Measurements from ENCODE around the gene GALNT17.

The GALNT17 gene

GRCh38 chr7:71339924-71340323, 208.0 kb downstream of the GALNT17 start:
- H3K27ac Mint-ChIP-seq, result no peak overlapping the region
- ATAC-seq (no peak), DNase-seq (no peak)
- H3K4me1 Mint-ChIP-seq, result no peaks in the 10 kb centered on the region
- H3K9me3 Mint-ChIP-seq, result peaks cover 41% of the 10 kb centered on the region
- H3K27me3 Mint-ChIP-seq, result no peaks in the 10 kb centered on the region
- no peak overlapping the region for H3K4me3 Mint-ChIP-seq
- no peaks in the 10 kb centered on the region for H3K36me3 Mint-ChIP-seq (ENCODE audit: low read depth)

GRCh38 chr7:71342202-71342601, 210.3 kb downstream of the GALNT17 start:
- no peaks in the 10 kb centered on the region for H3K27me3 Mint-ChIP-seq
- H3K4me1 Mint-ChIP-seq, result no peaks in the 10 kb centered on the region
- no peaks in the 10 kb centered on the region for H3K36me3 Mint-ChIP-seq (ENCODE audit: low read depth)
- no peak overlapping the region for H3K4me3 Mint-ChIP-seq
- no peak for DNase-seq
- no peak overlapping the region for H3K27ac Mint-ChIP-seq
- no peak for ATAC-seq
- peaks cover 43% of the 10 kb centered on the region for H3K9me3 Mint-ChIP-seq

- Mint-ChIP-seq H3K36me3 (ENCODE audit: low read depth) (no peaks in the 10 kb centered on the region), H3K9me3 (peaks cover 43% of the 10 kb centered on the region), H3K27me3 (no peaks in the 10 kb centered on the region), H3K27ac (no peak overlapping the region), H3K4me3 (no peak overlapping the region), H3K4me1 (no peaks in the 10 kb centered on the region)
- DNase-seq (no peak), ATAC-seq (no peak)
Measured at GRCh38 chr7:71343039-71343438, 211.1 kb downstream of the GALNT17 start.

GRCh38 chr7:71343892-71344291, 211.9 kb downstream of the GALNT17 start:
- Mint-ChIP-seq H3K27me3 (no peaks in the 10 kb centered on the region), H3K9me3 (peaks cover 44% of the 10 kb centered on the region), H3K4me1 (no peaks in the 10 kb centered on the region), H3K36me3 (ENCODE audit: low read depth) (no peaks in the 10 kb centered on the region), H3K4me3 (no peak overlapping the region), H3K27ac (no peak overlapping the region)
- ATAC-seq, result no peak
- no peak for DNase-seq

- H3K27ac Mint-ChIP-seq, result no peak overlapping the region
- no peak overlapping the region for H3K4me3 Mint-ChIP-seq
- no peak for DNase-seq
- no peak for ATAC-seq
- H3K36me3 Mint-ChIP-seq (ENCODE audit: low read depth), result no peaks in the 10 kb centered on the region
- H3K4me1 Mint-ChIP-seq, result no peaks in the 10 kb centered on the region
- peaks cover 43% of the 10 kb centered on the region for H3K9me3 Mint-ChIP-seq
- H3K27me3 Mint-ChIP-seq, result no peaks in the 10 kb centered on the region
Measured at GRCh38 chr7:71345117-71345884, 213.4 kb downstream of the GALNT17 start.

GRCh38 chr7:71348821-71349681, 217.1 kb downstream of the GALNT17 start:
- Mint-ChIP-seq H3K27me3 (no peaks in the 10 kb centered on the region), H3K36me3 (ENCODE audit: low read depth) (no peaks in the 10 kb centered on the region), H3K9me3 (peaks cover 40% of the 10 kb centered on the region), H3K27ac (no peak overlapping the region), H3K4me1 (no peaks in the 10 kb centered on the region), H3K4me3 (no peak overlapping the region)
- no peak for ATAC-seq
- DNase-seq, result no peak

- Mint-ChIP-seq H3K9me3 (peaks cover 32% of the 10 kb centered on the region), H3K27ac (no peak overlapping the region), H3K36me3 (ENCODE audit: low read depth) (no peaks in the 10 kb centered on the region), H3K27me3 (no peaks in the 10 kb centered on the region), H3K4me1 (no peaks in the 10 kb centered on the region), H3K4me3 (no peak overlapping the region)
- DNase-seq, result no peak
- no peak for ATAC-seq
Measured at GRCh38 chr7:71349682-71350481, 217.9 kb downstream of the GALNT17 start.

- H3K36me3 Mint-ChIP-seq (ENCODE audit: low read depth), result no peaks in the 10 kb centered on the region
- no peaks in the 10 kb centered on the region for H3K27me3 Mint-ChIP-seq
- no peak overlapping the region for H3K27ac Mint-ChIP-seq
- no peak for DNase-seq
- ATAC-seq, result no peak
- H3K4me1 Mint-ChIP-seq, result no peaks in the 10 kb centered on the region
- H3K4me3 Mint-ChIP-seq, result no peak overlapping the region
- H3K9me3 Mint-ChIP-seq, result peaks cover 25% of the 10 kb centered on the region
Measured at GRCh38 chr7:71350680-71351079, 218.7 kb downstream of the GALNT17 start.

GRCh38 chr7:71354716-71355115, 222.8 kb downstream of the GALNT17 start:
- Mint-ChIP-seq H3K27me3 (no peaks in the 10 kb centered on the region), H3K4me3 (no peak overlapping the region), H3K27ac (no peak overlapping the region), H3K4me1 (no peaks in the 10 kb centered on the region), H3K36me3 (ENCODE audit: low read depth) (no peaks in the 10 kb centered on the region), H3K9me3 (peaks cover 21% of the 10 kb centered on the region)
- DNase-seq (no peak), ATAC-seq (no peak)

GRCh38 chr7:71361451-71362032, 229.6 kb downstream of the GALNT17 start:
- ATAC-seq, result no peak

GRCh38 chr7:71362240-71362639, 230.3 kb downstream of the GALNT17 start:
- no peaks in the 10 kb centered on the region for H3K4me1 Mint-ChIP-seq

More at GRCh38 chr7:71361451-71362032, 229.6 kb downstream of the GALNT17 start:
- DNase-seq, result no peak
- Mint-ChIP-seq H3K27ac (no peak overlapping the region), H3K36me3 (ENCODE audit: low read depth) (no peaks in the 10 kb centered on the region), H3K4me1 (no peaks in the 10 kb centered on the region), H3K4me3 (no peak overlapping the region), H3K27me3 (no peaks in the 10 kb centered on the region), H3K9me3 (peaks cover 26% of the 10 kb centered on the region)

GRCh38 chr7:71363223-71363622, 231.3 kb downstream of the GALNT17 start:
- ATAC-seq (no peak), DNase-seq (no peak)
- Mint-ChIP-seq H3K9me3 (peaks cover 35% of the 10 kb centered on the region), H3K4me1 (no peaks in the 10 kb centered on the region), H3K27me3 (no peaks in the 10 kb centered on the region), H3K27ac (no peak overlapping the region), H3K4me3 (no peak overlapping the region), H3K36me3 (ENCODE audit: low read depth) (no peaks in the 10 kb centered on the region)

More at GRCh38 chr7:71362240-71362639, 230.3 kb downstream of the GALNT17 start:
- Mint-ChIP-seq H3K27ac (no peak overlapping the region), H3K9me3 (peaks cover 32% of the 10 kb centered on the region), H3K4me3 (no peak overlapping the region), H3K27me3 (no peaks in the 10 kb centered on the region), H3K36me3 (ENCODE audit: low read depth) (no peaks in the 10 kb centered on the region)
- ATAC-seq, result no peak
- DNase-seq, result no peak

GRCh38 chr7:71363627-71364026, 231.7 kb downstream of the GALNT17 start:
- DNase-seq (no peak), ATAC-seq (no peak)

GRCh38 chr7:71364551-71364950, 232.6 kb downstream of the GALNT17 start:
- no peak overlapping the region for H3K27ac Mint-ChIP-seq
- peaks cover 37% of the 10 kb centered on the region for H3K9me3 Mint-ChIP-seq
- no peak overlapping the region for H3K4me3 Mint-ChIP-seq
- ATAC-seq, result no peak
- H3K27me3 Mint-ChIP-seq, result no peaks in the 10 kb centered on the region
- H3K36me3 Mint-ChIP-seq (ENCODE audit: low read depth), result no peaks in the 10 kb centered on the region
- no peaks in the 10 kb centered on the region for H3K4me1 Mint-ChIP-seq
- no peak for DNase-seq

More at GRCh38 chr7:71363627-71364026, 231.7 kb downstream of the GALNT17 start:
- no peaks in the 10 kb centered on the region for H3K36me3 Mint-ChIP-seq (ENCODE audit: low read depth)
- H3K27ac Mint-ChIP-seq, result no peak overlapping the region
- no peak overlapping the region for H3K4me3 Mint-ChIP-seq
- H3K4me1 Mint-ChIP-seq, result no peaks in the 10 kb centered on the region
- H3K9me3 Mint-ChIP-seq, result peaks cover 39% of the 10 kb centered on the region
- H3K27me3 Mint-ChIP-seq, result no peaks in the 10 kb centered on the region

All from activated naive CD8-positive, alpha-beta T cell treated with anti-CD3 and anti-CD28 coated beads, Interleukin-2, amount 50 U/mL, for 24 hours (primary cell).